HepG2 (cell line): ENCODE data around the gene TBC1D22A. TPM values are rescaled to one million over a fixed set of nuclear protein-coding genes. Genes with fewer than 3 reads are reported as not detected.

Source experiments
- ATAC-seq: fragments of 200-7000 bp; cut with Tn5 transposase; 3 replicates; pipeline ENCODE4 v1.9.1; 2020; ENCODE audit warnings: mild to moderate bottlenecking, moderate library complexity
- BruUV-seq: library from RNA; stranded (reverse); fragments of 400-500 nt; replicated peaks from 2 replicates; lab custom pipeline; 2021; lab: Mats Ljungman, UMichigan
- CTCF ChIA-PET: fragments of 300-600 bp; formaldehyde crosslinking; extraction: SDS; loops from one replicate; lab custom pipeline; 2021; ENCODE audit warnings: low total read pairs, inconsistent platforms, low intra/inter-chr PET ratio; lab: Yijun Ruan, JAX
- POLR2A ChIA-PET: fragments of 350-600 bp; sonication (Branson Sonifier 250); formaldehyde crosslinking; loops from one replicate; lab custom pipeline; 2020; ENCODE audit warnings: antibody characterized with exemption, inconsistent platforms; lab: Yijun Ruan, JAX
- DNase-seq: peaks from one replicate; pipeline ENCODE4 v3.0.0-alpha.2; 2015; ENCODE audit warnings: low spot score
- FAIRE-seq: peaks from 3 replicates; lab custom pipeline; 2011; peaks lifted over from hg19 to GRCh38; lab: Jason Lieb, UNC
- H2AFZ ChIP-seq: one replicate; pipeline ENCODE4 v1.6.1; 2011; ENCODE audit warnings: low read length, inconsistent platforms
- H3K27ac ChIP-seq: fragments of 300-600 bp; 3 replicates; pipeline ENCODE4 v1.8.0; 2011; ENCODE audit warnings: mixed run types, mild to moderate bottlenecking, mixed read lengths, low read length, inconsistent platforms; ENCODE audit not compliant: insufficient read depth; ENCODE audit errors: extremely low read length
- H3K27me3 ChIP-seq, 2 experiments: fragments of 200-600 bp in 1 of 2; 2 replicates in 1 of 2; 3 replicates in 1 of 2; pipeline versions ENCODE4 v1.6.0 to v1.8.0; 2011; ENCODE audit warnings: low read length in 2 of 2, mild to moderate bottlenecking in 2 of 2, moderate library complexity in 2 of 2, inconsistent platforms in 1 of 2; ENCODE audit not compliant: insufficient read depth in 2 of 2, control insufficient read depth in 1 of 2
- H3K36me3 ChIP-seq, 2 experiments: fragments of 200-600 bp in 1 of 2; replicated peaks in 1 of 2; 2 replicates in 1 of 2; 3 replicates in 1 of 2; pipeline versions ENCODE4 v1.5.1 to v1.8.0; 2011; ENCODE audit warnings: low read length in 2 of 2, inconsistent platforms in 1 of 2; ENCODE audit not compliant: insufficient read depth in 2 of 2, control insufficient read depth in 1 of 2
- H3K4me1 ChIP-seq: 2 replicates; pipeline ENCODE4 v1.5.1; 2012; ENCODE audit warnings: low read length, inconsistent platforms; ENCODE audit not compliant: insufficient read depth
- H3K4me2 ChIP-seq: 2 replicates; pipeline ENCODE4 v1.6.0; 2011; ENCODE audit warnings: low read depth, low read length, inconsistent platforms
- H3K4me3 ChIP-seq, 3 experiments: fragments of 200-600 bp in 1 of 3; sonication (generic), shearing (Covaris generic) in 1 of 3; replicated peaks in 1 of 3; 2 replicates each; pipeline ENCODE4 v1.5.1; 2011 to 2016; ENCODE audit warnings: low read length in 3 of 3, inconsistent platforms in 2 of 3, low read depth in 2 of 3, mild to moderate bottlenecking in 2 of 3, control low read depth in 1 of 3, mixed read lengths in 1 of 3; ENCODE audit not compliant: insufficient read depth in 1 of 3
- H3K79me2 ChIP-seq: one replicate; pipeline ENCODE4 v1.6.1; 2011; ENCODE audit warnings: low read length, inconsistent platforms; ENCODE audit not compliant: insufficient read depth
- H3K9ac ChIP-seq: 2 replicates; pipeline ENCODE4 v1.6.0; 2011; ENCODE audit warnings: mild to moderate bottlenecking, low read depth, low read length, inconsistent platforms; ENCODE audit not compliant: insufficient read depth
- H3K9me3 ChIP-seq: 2 replicates; pipeline ENCODE4 v1.5.1; 2012; ENCODE audit warnings: mild to moderate bottlenecking, low read length
- H4K20me1 ChIP-seq: 2 replicates; pipeline ENCODE4 v1.6.0; 2011; ENCODE audit warnings: inconsistent platforms, mild to moderate bottlenecking, low read length, moderate library complexity; ENCODE audit not compliant: insufficient read depth
- EP300 ChIP-seq, 3 experiments: sonication (generic) in 1 of 3; formaldehyde crosslinking in 1 of 3; IDR thresholded peaks; 2 replicates each; pipeline versions ENCODE4 v1.5.1 to v1.6.1; 2011 to 2020; ENCODE audit warnings: low read depth in 2 of 3, low read length in 2 of 3, borderline replicate concordance in 1 of 3, improper control_type of control experiment in 1 of 3, mild to moderate bottlenecking in 1 of 3, missing genetic modification reagents in 1 of 3, moderate library complexity in 1 of 3
- SIX4 ChIP-seq: sonication (generic); formaldehyde crosslinking; IDR thresholded peaks from 2 replicates; pipeline ENCODE4 v1.4.0; 2020; ENCODE audit warnings: missing genetic modification reagents
- ZKSCAN1 ChIP-seq: fragments of 150-350 bp; IDR thresholded peaks from 2 replicates; pipeline ENCODE4 v1.6.1; 2014; ENCODE audit warnings: low read length
- ZNF251 ChIP-seq: sonication (generic); formaldehyde crosslinking; IDR thresholded peaks from 2 replicates; pipeline ENCODE4 v1.9.0; 2021; ENCODE audit warnings: mild to moderate bottlenecking, missing genetic modification reagents
- ZNF337 ChIP-seq: sonication (generic); formaldehyde crosslinking; IDR thresholded peaks from 2 replicates; pipeline ENCODE4 v1.5.1; 2020; ENCODE audit warnings: missing genetic modification reagents, low read depth, mild to moderate bottlenecking, borderline replicate concordance
- ZNF598 ChIP-seq: sonication (generic); formaldehyde crosslinking; IDR thresholded peaks from 2 replicates; pipeline ENCODE4 v1.5.1; 2020; ENCODE audit warnings: mild to moderate bottlenecking, missing genetic modification reagents, borderline replicate concordance
- ZNF792 ChIP-seq: IDR thresholded peaks from 2 replicates; pipeline ENCODE4 v1.6.1; 2016
- WGBS: methylation state at CpG from one replicate; pipeline ENCODE4 v1.1.6; 2017; ENCODE audit warnings: low lambda C conversion rate; 5-methylcytosine and 5-hydroxymethylcytosine counted together
- in situ Hi-C: cut with HindIII; loops from 2 replicates; pipeline ENCODE4 v1.10.0; 2017; ENCODE audit warnings: low pct_unique_long_range_greater_than_20kb; ENCODE audit not compliant: extremely low pct_ligation_motif_present
- intact Hi-C: fragments of 100-400 bp; cut with micrococcal nuclease; formaldehyde crosslinking; loops from one replicate; pipeline ENCODE4 v1.10.0; 2022; ENCODE audit not compliant: unreplicated experiment
- polyA plus RNA-seq, 8 experiments: library from polyadenylated mRNA; depleted of rRNA in 3 of 8; stranded (reverse) in 7 of 8; unstranded in 1 of 8; fragments of >200 nt; fragmentation: Illumina TruSeq in 4 of 8; extraction: Trizol in 4 of 8; gene quantifications; 2 replicates each; pipeline versions ENCODE4 v1.2.1 to v1.2.3, GENCODE V29; 2011 to 2016; ENCODE audit warnings: low read depth in 4 of 8, missing spikeins in 1 of 8, mixed read lengths in 1 of 8; ENCODE audit not compliant: insufficient read depth in 1 of 8
- total RNA-seq, 5 experiments: library from RNA; depleted of rRNA; stranded (reverse); fragments of >200 nt; fragmentation: Illumina TruSeq; extraction: Trizol; gene quantifications; 2 replicates each; pipeline ENCODE4 v1.2.3, GENCODE V29; 2016; ENCODE audit warnings: low read depth in 1 of 5
- TF ChIP-seq, protein P1 (sequence below), 2 experiments: sonication (generic) in 1 of 2; formaldehyde crosslinking in 1 of 2; IDR thresholded peaks; 2 replicates each; pipeline versions ENCODE4 v1.4.0 to v1.6.1; 2016 to 2020; ENCODE audit warnings: borderline replicate concordance in 1 of 2, low read depth in 1 of 2, mild to moderate bottlenecking in 1 of 2, missing genetic modification reagents in 1 of 2
- TF ChIP-seq, protein P2 (sequence below): fragments of 450-650 bp; IDR thresholded peaks from 2 replicates; pipeline ENCODE4 v1.6.1; 2017
- TF ChIP-seq, protein P3 (sequence below): sonication (generic); formaldehyde crosslinking; IDR thresholded peaks from 2 replicates; pipeline ENCODE4 v1.5.0; 2020; ENCODE audit warnings: missing genetic modification reagents

Gene TBC1D22A
- total and polyA plus RNA-seq, 2 of the 13 experiments (the other 11 are each of a cell fraction or from before 2014, with no cell fraction given), result 17.3 to 18.0 TPM

GRCh38 chr22:47210686-47211085 lies 448.2 kb downstream of the TBC1D22A start:
- DNase-seq, result no peak

More at GRCh38 chr22:47210686-47211085, 448.2 kb downstream of the TBC1D22A start:
- intact Hi-C loops, result loop anchor here (10.0 kb wide), 1 partner anchor 1284 kb away; no protein-coding TSS in a partner anchor
- ChIA-PET CTCF (no interaction called here), POLR2A (no interaction called here)
- no peak overlapping the region for H3K9ac ChIP-seq
- no peaks in the 10 kb centered on the region for H3K9me3 ChIP-seq
- H3K79me2 ChIP-seq, result no peaks in the 10 kb centered on the region
- H3K36me3 ChIP-seq, result no peaks in the 10 kb centered on the region
- no TSS peak for BruUV-seq
- 62% methylated on average over 8 of the region's 9 CpGs for WGBS
- no peak overlapping the region for H3K4me3 ChIP-seq
- ATAC-seq, result no peak
- in situ Hi-C loops, result loop anchor here (25.0 kb wide), 1 partner anchor 1277 kb away; a partner anchor contains a TSS
- H3K27me3 ChIP-seq, result peaks cover 1 to 25% of the 10 kb centered on the region in 2 experiments; a peak in 3 of 5 replicates
- no peak for FAIRE-seq
- no peak overlapping the region for H3K4me2 ChIP-seq
- no peaks in the 10 kb centered on the region for H3K4me1 ChIP-seq
- no peak overlapping the region for H3K27ac ChIP-seq
- no peak overlapping the region for H2AFZ ChIP-seq
- no peaks in the 10 kb centered on the region for H4K20me1 ChIP-seq
- TF ChIP-seq ZNF251 (no peak), SIX4 (CRISPR knock-in tag) (no peak), ZNF598 (CRISPR knock-in tag) (no peak), EP300 (IDR thresholded peaks at IDR 0.05; ENCODE audit: low read depth in 2 of 2, low read length in 2 of 2) (no peak), EP300 (CRISPR knock-in tag; IDR thresholded peaks at IDR 0.05; ENCODE audit: borderline replicate concordance) (no peak), ZNF337 (CRISPR knock-in tag) (no peak), ZKSCAN1 (no peak), ZNF792 (no peak)
- TF ChIP-seq, protein P1, sequence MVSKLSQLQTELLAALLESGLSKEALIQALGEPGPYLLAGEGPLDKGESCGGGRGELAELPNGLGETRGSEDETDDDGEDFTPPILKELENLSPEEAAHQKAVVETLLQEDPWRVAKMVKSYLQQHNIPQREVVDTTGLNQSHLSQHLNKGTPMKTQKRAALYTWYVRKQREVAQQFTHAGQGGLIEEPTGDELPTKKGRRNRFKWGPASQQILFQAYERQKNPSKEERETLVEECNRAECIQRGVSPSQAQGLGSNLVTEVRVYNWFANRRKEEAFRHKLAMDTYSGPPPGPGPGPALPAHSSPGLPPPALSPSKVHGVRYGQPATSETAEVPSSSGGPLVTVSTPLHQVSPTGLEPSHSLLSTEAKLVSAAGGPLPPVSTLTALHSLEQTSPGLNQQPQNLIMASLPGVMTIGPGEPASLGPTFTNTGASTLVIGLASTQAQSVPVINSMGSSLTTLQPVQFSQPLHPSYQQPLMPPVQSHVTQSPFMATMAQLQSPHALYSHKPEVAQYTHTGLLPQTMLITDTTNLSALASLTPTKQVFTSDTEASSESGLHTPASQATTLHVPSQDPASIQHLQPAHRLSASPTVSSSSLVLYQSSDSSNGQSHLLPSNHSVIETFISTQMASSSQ (IDR thresholded peaks at IDR 0.05; ENCODE audit: low read depth), result no peak
- TF ChIP-seq, protein P1 (CRISPR knock-in tag; IDR thresholded peaks at IDR 0.05; ENCODE audit: borderline replicate concordance), result no peak
- TF ChIP-seq, protein P2, sequence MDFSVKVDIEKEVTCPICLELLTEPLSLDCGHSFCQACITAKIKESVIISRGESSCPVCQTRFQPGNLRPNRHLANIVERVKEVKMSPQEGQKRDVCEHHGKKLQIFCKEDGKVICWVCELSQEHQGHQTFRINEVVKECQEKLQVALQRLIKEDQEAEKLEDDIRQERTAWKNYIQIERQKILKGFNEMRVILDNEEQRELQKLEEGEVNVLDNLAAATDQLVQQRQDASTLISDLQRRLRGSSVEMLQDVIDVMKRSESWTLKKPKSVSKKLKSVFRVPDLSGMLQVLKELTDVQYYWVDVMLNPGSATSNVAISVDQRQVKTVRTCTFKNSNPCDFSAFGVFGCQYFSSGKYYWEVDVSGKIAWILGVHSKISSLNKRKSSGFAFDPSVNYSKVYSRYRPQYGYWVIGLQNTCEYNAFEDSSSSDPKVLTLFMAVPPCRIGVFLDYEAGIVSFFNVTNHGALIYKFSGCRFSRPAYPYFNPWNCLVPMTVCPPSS, result no peak
- TF ChIP-seq, protein P3, sequence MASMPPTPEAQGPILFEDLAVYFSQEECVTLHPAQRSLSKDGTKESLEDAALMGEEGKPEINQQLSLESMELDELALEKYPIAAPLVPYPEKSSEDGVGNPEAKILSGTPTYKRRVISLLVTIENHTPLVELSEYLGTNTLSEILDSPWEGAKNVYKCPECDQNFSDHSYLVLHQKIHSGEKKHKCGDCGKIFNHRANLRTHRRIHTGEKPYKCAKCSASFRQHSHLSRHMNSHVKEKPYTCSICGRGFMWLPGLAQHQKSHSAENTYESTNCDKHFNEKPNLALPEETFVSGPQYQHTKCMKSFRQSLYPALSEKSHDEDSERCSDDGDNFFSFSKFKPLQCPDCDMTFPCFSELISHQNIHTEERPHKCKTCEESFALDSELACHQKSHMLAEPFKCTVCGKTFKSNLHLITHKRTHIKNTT, result no peak
